Body of pancreas (tissue), 4 donors: ENCODE data around the gene MYCN.

Source experiments
- CTCF ChIP-seq, 7 experiments: fragments of 450-650 bp in 4 of 7; fragments of 200-600 bp in 3 of 7; sonication (generic) in 3 of 7; IDR thresholded peaks; one replicate each; pipeline ENCODE4 v1.5.1; 2016 to 2019; ENCODE audit warnings: antibody characterized with exemption in 7 of 7
- POLR2A ChIP-seq, 3 donors: fragments of 450-650 bp; IDR thresholded peaks; one replicate each; pipeline ENCODE4 v1.6.1; 2016; ENCODE audit warnings: antibody characterized with exemption in 3 of 3, mild to moderate bottlenecking in 2 of 3

GRCh38 chr2:15995603-15996002 lies 55.3 kb downstream of the MYCN start:
- TF ChIP-seq CTCF (IDR thresholded peaks at IDR 0.05) (no peak), POLR2A (IDR thresholded peaks at IDR 0.05) (no peak)
